ENCODE results near the gene RGS2.

RGS2 gene

DNA sequence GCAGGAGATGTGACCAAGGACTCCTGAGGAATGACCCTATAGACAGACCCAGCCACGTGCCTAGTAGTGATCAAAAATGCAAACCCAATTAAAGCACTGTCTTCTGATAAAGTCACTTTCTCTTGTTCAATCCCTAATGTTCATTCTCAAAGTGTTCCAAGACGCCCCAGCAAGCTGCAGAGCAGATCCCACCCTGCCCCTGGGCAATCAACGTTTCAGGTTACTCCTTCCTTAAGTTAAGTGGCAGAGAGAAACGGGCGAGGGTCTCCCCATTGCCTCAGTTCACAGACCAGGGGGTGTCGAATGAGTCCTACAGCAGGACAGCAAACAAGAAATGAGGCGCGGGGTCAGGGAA, 699 bp upstream of the RGS2 start:
- WGBS, 2 experiments = 19 to 21% methylated on average over 8 of the region's 8 CpGs
- H3K4me1 ChIP-seq (ENCODE audit: control insufficient read depth, insufficient read depth, low read length) = no peaks in the 10 kb centered on the region
- no peaks in the 10 kb centered on the region for H3K9me3 ChIP-seq (ENCODE audit: control insufficient read depth, low read length)
- no peak overlapping the region for H3K27ac ChIP-seq (ENCODE audit: insufficient read depth, low read depth, low read length, poor library complexity, severe bottlenecking)
- H3K4me3 ChIP-seq (ENCODE audit: insufficient read depth, low read depth, low read length) = peak overlapping the region; percentile 82
- peaks cover 7% of the 10 kb centered on the region for H3K36me3 ChIP-seq (ENCODE audit: control insufficient read depth, insufficient read depth, low read length)
- H3K27me3 ChIP-seq (ENCODE audit: control insufficient read depth, insufficient read depth, low read length, poor library complexity, severe bottlenecking) = peaks cover 13% of the 10 kb centered on the region

DNA sequence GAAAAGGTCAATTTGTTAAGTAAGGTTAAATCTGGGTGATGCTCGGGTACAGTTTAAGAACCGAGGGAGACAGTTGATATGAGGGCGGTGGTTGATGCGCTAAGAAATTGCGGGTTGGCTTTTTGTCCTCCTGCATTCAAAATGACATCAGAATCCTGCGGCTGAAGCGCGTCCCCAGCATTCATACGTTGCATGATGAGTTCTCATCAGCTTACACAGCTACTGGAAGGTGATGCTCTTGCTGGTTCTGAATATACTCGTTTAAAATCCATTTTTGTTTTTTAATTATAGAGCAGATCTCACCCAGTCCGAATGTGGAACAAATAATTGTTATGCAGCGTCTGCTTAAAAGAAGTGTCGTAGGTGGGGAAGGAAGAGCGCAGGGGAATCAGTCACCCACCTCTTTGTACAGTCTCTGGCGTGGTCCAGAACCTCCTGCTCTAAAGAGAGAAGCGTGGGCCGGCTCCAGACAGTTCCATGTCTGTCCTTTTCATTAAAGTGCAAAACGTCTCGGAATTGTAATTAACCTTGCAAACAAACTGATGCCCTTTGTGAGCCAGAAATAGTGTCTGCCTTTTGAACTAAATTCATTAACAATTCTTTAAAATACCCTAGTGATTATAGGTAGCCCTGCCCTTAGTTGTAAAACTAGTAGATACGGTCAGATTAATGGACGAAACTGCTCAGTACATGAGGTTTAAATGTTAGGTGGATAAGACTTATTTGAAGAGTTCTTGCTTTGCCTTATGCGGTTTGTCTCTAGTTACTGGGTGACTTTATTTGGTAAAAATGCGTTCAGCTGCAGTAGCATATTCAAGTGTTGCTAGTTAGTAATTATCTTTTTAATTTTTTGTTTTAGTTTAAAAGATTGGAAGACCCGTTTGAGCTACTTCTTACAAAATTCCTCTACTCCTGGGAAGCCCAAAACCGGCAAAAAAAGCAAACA, 741 bp downstream of the RGS2 start:
- WGBS, 2 experiments = 16% methylated on average over 23 to 25 of the region's 25 CpGs
- Histone ChIP-seq H3K27ac (ENCODE audit: insufficient read depth, low read depth, low read length, poor library complexity, severe bottlenecking) (peak overlapping the region; percentile 58), H3K9me3 (ENCODE audit: control insufficient read depth, low read length) (no peaks in the 10 kb centered on the region), H3K27me3 (ENCODE audit: control insufficient read depth, insufficient read depth, low read length, poor library complexity, severe bottlenecking) (peaks cover 13% of the 10 kb centered on the region), H3K36me3 (ENCODE audit: control insufficient read depth, insufficient read depth, low read length) (peaks cover 7% of the 10 kb centered on the region), H3K4me3 (ENCODE audit: insufficient read depth, low read depth, low read length) (peak overlapping the region; percentile 82), H3K4me1 (ENCODE audit: control insufficient read depth, insufficient read depth, low read length) (no peaks in the 10 kb centered on the region)

DNA sequence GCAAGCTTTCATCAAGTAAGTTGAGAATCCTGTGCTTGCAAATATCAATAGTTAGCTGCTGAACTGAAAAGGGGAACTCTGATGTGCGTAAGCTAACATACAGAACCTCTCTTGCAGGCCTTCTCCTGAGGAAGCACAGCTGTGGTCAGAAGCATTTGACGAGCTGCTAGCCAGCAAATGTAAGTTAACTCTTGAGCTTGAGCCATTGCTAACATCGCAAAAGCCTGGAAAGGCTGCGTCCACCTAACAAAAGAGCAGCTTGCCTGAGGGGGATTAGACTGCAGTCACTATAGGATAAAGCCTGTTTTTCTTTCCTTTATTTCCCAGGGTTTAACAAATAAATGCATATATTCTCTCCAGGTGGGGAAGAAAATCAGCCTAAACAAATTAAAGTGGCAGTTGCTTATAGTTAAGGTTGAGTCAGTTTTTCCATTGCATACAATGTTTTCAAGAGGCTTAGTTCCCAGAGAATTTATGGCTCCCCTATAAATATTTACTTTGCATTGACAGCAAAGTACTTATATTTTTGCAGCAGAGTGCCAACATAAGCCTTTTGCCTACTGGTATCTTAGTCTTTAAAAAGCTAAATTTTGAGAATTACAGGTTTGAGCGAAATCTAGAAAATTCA, 1.5 kb downstream of the RGS2 start:
- 29 to 30% methylated on average over 5 of the region's 5 CpGs for WGBS, 2 experiments
- Histone ChIP-seq H3K9me3 (ENCODE audit: control insufficient read depth, low read length) (no peaks in the 10 kb centered on the region), H3K4me1 (ENCODE audit: control insufficient read depth, insufficient read depth, low read length) (no peaks in the 10 kb centered on the region), H3K27ac (ENCODE audit: insufficient read depth, low read depth, low read length, poor library complexity, severe bottlenecking) (no peak overlapping the region), H3K27me3 (ENCODE audit: control insufficient read depth, insufficient read depth, low read length, poor library complexity, severe bottlenecking) (peaks cover 13% of the 10 kb centered on the region), H3K4me3 (ENCODE audit: insufficient read depth, low read depth, low read length) (peak overlapping the region; percentile 82), H3K36me3 (ENCODE audit: control insufficient read depth, insufficient read depth, low read length) (peaks cover 7% of the 10 kb centered on the region)

DNA sequence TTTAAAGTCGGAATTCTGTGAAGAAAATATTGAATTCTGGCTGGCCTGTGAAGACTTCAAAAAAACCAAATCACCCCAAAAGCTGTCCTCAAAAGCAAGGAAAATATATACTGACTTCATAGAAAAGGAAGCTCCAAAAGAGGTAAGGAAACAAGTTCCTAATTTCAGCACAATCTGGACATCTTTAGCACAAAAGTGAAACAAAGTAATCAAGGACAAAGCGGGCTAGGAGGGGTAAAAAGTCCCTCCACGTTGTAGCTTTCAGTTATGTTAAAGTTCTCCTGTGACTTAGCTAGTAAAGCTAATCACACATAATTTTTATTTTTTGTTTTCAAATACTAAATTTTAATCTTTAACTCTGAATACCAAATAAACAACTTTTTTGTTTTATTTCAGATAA, 2.2 kb downstream of the RGS2 start:
- no peak overlapping the region for H3K4me3 ChIP-seq (ENCODE audit: insufficient read depth, low read depth, low read length)
- H3K27ac ChIP-seq (ENCODE audit: insufficient read depth, low read depth, low read length, poor library complexity, severe bottlenecking) = no peak overlapping the region
- 79 to 96% methylated on average over 2 to 3 of the region's 3 CpGs for WGBS, 2 experiments

DNA sequence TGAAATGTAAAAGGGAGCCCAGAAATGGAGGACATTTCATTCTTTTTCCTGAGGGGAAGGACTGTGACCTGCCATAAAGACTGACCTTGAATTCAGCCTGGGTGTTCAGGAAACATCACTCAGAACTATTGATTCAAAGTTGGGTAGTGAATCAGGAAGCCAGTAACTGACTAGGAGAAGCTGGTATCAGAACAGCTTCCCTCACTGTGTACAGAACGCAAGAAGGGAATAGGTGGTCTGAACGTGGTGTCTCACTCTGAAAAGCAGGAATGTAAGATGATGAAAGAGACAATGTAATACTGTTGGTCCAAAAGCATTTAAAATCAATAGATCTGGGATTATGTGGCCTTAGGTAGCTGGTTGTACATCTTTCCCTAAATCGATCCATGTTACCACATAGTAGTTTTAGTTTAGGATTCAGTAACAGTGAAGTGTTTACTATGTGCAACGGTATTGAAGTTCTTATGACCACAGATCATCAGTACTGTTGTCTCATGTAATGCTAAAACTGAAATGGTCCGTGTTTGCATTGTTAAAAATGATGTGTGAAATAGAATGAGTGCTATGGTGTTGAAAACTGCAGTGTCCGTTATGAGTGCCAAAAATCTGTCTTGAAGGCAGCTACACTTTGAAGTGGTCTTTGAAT, 2.9 kb downstream of the RGS2 start:
- Histone ChIP-seq H3K9me3 (ENCODE audit: control insufficient read depth, low read length) (no peaks in the 10 kb centered on the region), H3K36me3 (ENCODE audit: control insufficient read depth, insufficient read depth, low read length) (peaks cover 7% of the 10 kb centered on the region), H3K4me3 (ENCODE audit: insufficient read depth, low read depth, low read length) (no peak overlapping the region), H3K4me1 (ENCODE audit: control insufficient read depth, insufficient read depth, low read length) (no peaks in the 10 kb centered on the region), H3K27ac (ENCODE audit: insufficient read depth, low read depth, low read length, poor library complexity, severe bottlenecking) (no peak overlapping the region), H3K27me3 (ENCODE audit: control insufficient read depth, insufficient read depth, low read length, poor library complexity, severe bottlenecking) (peaks cover 13% of the 10 kb centered on the region)
- WGBS, 2 experiments = 92 to 95% methylated on average over 6 of the region's 6 CpGs

More for the DNA sequence above, 2.2 kb downstream of the RGS2 start:
- Histone ChIP-seq H3K36me3 (ENCODE audit: control insufficient read depth, insufficient read depth, low read length) (peaks cover 7% of the 10 kb centered on the region), H3K9me3 (ENCODE audit: control insufficient read depth, low read length) (no peaks in the 10 kb centered on the region), H3K27me3 (ENCODE audit: control insufficient read depth, insufficient read depth, low read length, poor library complexity, severe bottlenecking) (peaks cover 13% of the 10 kb centered on the region), H3K4me1 (ENCODE audit: control insufficient read depth, insufficient read depth, low read length) (no peaks in the 10 kb centered on the region)

DNA sequence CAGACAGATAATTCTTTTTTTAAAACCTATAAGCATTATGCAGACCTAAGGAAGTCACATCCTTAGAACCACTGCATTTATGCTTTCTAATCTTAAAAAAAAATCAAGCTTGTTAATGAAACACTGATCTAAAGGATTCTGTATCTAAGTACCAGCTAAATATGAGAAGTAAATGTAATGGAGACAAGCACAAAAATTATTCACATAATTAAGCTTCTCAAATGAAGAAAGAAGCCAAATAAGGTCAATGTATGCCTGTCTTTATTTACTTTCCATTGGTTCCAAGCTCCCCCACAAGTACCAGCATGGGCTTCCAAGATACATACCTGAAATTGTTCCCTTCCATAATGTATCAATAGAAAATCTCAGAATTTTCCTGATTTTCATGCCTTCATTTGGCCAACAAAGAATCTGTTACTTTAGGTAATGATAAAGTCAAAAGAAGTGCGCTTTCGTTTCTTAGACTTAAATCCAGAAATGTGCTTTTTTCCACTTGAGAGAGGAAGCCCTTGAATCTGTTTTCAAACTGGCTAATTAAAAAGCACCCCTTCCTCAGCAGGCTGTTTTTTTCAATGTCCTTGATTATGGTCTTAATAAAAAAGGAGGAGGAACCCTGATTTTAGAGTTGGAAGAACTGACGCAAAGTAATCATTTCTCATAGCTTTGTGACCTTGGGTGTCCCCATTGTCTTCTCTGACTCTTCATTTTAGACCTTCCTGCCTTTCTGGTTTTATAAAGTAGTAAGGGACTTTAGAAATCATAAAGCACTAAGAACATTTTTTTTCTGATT, 3.8 kb downstream of the RGS2 start:
- Histone ChIP-seq H3K36me3 (ENCODE audit: control insufficient read depth, insufficient read depth, low read length) (peaks cover 7% of the 10 kb centered on the region), H3K27me3 (ENCODE audit: control insufficient read depth, insufficient read depth, low read length, poor library complexity, severe bottlenecking) (peaks cover 8% of the 10 kb centered on the region), H3K27ac (ENCODE audit: insufficient read depth, low read depth, low read length, poor library complexity, severe bottlenecking) (no peak overlapping the region), H3K9me3 (ENCODE audit: control insufficient read depth, low read length) (no peaks in the 10 kb centered on the region), H3K4me3 (ENCODE audit: insufficient read depth, low read depth, low read length) (no peak overlapping the region), H3K4me1 (ENCODE audit: control insufficient read depth, insufficient read depth, low read length) (no peaks in the 10 kb centered on the region)
- 90 to 96% methylated on average over 3 of the region's 3 CpGs for WGBS, 2 experiments

DNA sequence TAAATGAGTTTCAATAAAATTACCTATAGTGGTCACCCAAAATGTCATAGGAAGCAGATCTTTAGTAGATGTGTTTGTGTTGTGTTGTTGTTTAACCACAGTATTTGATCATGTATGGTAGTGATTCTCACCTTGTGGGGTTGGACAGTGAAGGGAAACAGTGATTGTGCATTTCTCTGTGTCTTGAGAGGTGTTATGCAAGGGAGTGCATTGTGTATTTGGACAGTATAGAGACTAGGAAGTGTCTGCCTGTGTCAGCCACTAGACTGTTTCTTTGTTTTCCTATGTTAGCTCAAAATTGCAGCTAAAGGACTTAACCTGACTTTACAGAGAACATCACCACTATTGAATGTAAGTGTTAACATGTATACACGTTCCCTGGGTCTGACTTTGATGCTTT, 6.0 kb downstream of the RGS2 start:
- Histone ChIP-seq H3K27ac (ENCODE audit: insufficient read depth, low read depth, low read length, poor library complexity, severe bottlenecking) (no peak overlapping the region), H3K4me3 (ENCODE audit: insufficient read depth, low read depth, low read length) (no peak overlapping the region), H3K4me1 (ENCODE audit: control insufficient read depth, insufficient read depth, low read length) (no peaks in the 10 kb centered on the region), H3K27me3 (ENCODE audit: control insufficient read depth, insufficient read depth, low read length, poor library complexity, severe bottlenecking) (no peaks in the 10 kb centered on the region), H3K9me3 (ENCODE audit: control insufficient read depth, low read length) (no peaks in the 10 kb centered on the region), H3K36me3 (ENCODE audit: control insufficient read depth, insufficient read depth, low read length) (peaks cover 7% of the 10 kb centered on the region)
- 60 to 82% methylated on average over 1 of the region's 1 CpG for whole genome bisulfite sequencing, 2 experiments

DNA sequence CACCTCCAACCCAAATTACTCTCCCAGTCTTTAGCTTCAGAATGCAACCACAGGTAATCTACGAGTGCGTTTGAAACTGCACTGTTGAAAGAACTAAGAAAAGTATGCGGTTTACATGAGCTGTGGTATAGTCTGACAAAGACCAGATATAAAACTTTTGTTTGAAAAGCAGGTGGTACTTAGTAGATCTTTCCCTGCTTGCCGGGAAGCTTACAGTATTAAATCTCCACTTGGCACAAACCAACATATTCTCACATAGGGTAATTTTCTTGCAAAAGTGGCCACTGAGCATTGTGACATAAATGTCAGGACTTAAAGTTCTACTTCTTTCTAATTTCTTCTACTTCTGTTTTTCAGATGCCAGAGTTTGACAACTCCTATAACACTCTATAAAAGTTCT, 8.4 kb downstream of the RGS2 start:
- Histone ChIP-seq H3K9me3 (ENCODE audit: control insufficient read depth, low read length) (no peaks in the 10 kb centered on the region), H3K4me3 (ENCODE audit: insufficient read depth, low read depth, low read length) (no peak overlapping the region), H3K27me3 (ENCODE audit: control insufficient read depth, insufficient read depth, low read length, poor library complexity, severe bottlenecking) (no peaks in the 10 kb centered on the region), H3K36me3 (ENCODE audit: control insufficient read depth, insufficient read depth, low read length) (no peaks in the 10 kb centered on the region), H3K27ac (ENCODE audit: insufficient read depth, low read depth, low read length, poor library complexity, severe bottlenecking) (no peak overlapping the region), H3K4me1 (ENCODE audit: control insufficient read depth, insufficient read depth, low read length) (no peaks in the 10 kb centered on the region)
- WGBS, 2 experiments = 95 to 97% methylated on average over 3 to 4 of the region's 4 CpGs

DNA sequence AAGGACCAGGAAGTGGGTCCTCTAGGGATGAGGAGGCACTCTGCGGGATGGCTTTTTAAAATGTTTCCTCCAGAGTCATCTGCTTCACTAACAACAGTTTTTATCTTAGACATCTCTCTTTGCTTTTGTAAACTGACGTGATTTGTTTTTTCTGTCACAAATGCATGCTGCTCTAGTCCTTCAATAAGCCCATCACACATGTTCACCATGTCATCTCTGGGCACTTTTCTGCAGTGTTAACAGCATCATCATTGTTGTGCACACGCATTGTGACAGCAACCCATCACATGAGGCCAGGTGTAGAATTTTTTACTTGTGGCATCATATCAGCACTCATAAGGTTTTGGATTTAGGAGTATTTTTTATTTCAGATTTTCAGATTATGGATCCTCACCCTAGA, 12.5 kb downstream of the RGS2 start:
- Histone ChIP-seq H3K27me3 (ENCODE audit: control insufficient read depth, insufficient read depth, low read length, poor library complexity, severe bottlenecking) (no peaks in the 10 kb centered on the region), H3K4me1 (ENCODE audit: control insufficient read depth, insufficient read depth, low read length) (no peaks in the 10 kb centered on the region), H3K9me3 (ENCODE audit: control insufficient read depth, low read length) (no peaks in the 10 kb centered on the region), H3K4me3 (ENCODE audit: insufficient read depth, low read depth, low read length) (no peak overlapping the region), H3K36me3 (ENCODE audit: control insufficient read depth, insufficient read depth, low read length) (no peaks in the 10 kb centered on the region), H3K27ac (ENCODE audit: insufficient read depth, low read depth, low read length, poor library complexity, severe bottlenecking) (no peak overlapping the region)
- WGBS, 2 experiments = 89 to 94% methylated on average over 3 of the region's 3 CpGs
